Activated T-cell treated with anti-CD3 and anti-CD28 coated beads, Interleukin-2, amount 50 U/mL, for 4 hours (primary cell): ENCODE data around the gene TMEM43. TPM values are rescaled to one million over a fixed set of nuclear protein-coding genes. Genes with fewer than 3 reads are reported as not detected.

Experiments
- ATAC-seq, 2 donors: fragments of 200-7000 bp; cut with Tn5 transposase; one replicate each; pipeline ENCODE4 v1.10.0; 2021
- DNase-seq: peaks from one replicate; pipeline ENCODE4 v3.0.0-alpha.2; 2020
- H3K27me3 Mint-ChIP-seq: one replicate; pipeline ENCODE4 v1.8.0; 2021; ENCODE audit warnings: low read depth, mixed read lengths
- H3K36me3 Mint-ChIP-seq: one replicate; pipeline ENCODE4 v1.8.0; 2022; ENCODE audit warnings: mixed read lengths; ENCODE audit not compliant: insufficient read depth
- H3K4me1 Mint-ChIP-seq: one replicate; pipeline ENCODE4 v1.8.0; 2021; ENCODE audit warnings: low read depth, mixed read lengths
- H3K4me3 Mint-ChIP-seq: one replicate; pipeline ENCODE4 v1.8.0; 2021; ENCODE audit warnings: mild to moderate bottlenecking, moderate library complexity, mixed read lengths
- H3K9me3 Mint-ChIP-seq: one replicate; pipeline ENCODE4 v1.8.0; 2021; ENCODE audit warnings: mixed read lengths
- total RNA-seq, 3 donors: library from RNA; stranded (reverse); gene quantifications; one replicate each; pipeline ENCODE4 v1.2.1, GENCODE V29; 2021

The TMEM43 gene
- total RNA-seq, 3 donors from 2014 or later = 40.3 to 48.4 (median 45.1) TPM

DNA sequence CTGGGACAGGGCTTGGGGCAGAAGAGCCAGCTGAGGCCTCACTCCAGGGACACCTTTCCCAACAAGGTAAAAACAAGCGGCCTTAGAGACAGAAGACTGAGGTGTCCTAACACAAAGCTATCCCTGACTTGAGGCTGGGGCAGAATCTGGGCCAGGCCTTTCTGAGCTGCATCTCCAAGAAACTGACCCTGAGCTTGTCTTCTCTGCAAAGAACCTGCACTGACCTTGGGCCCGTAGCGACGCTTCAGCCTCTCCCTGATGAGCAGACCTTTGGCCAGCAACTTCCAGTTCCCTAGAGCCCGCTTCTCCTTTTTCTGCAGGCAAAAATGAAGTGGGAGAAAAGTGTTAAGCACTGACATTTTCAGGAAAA, 22.2 kb downstream of the TMEM43 start:
- Mint-ChIP-seq H3K36me3 (peaks cover 29% of the 10 kb centered on the region), H3K27me3 (no peaks in the 10 kb centered on the region), H3K4me3 (no peak overlapping the region), H3K4me1 (peaks cover 37% of the 10 kb centered on the region), H3K9me3 (no peaks in the 10 kb centered on the region)
- ATAC-seq = no peak
- DNase-seq = no peak

DNA sequence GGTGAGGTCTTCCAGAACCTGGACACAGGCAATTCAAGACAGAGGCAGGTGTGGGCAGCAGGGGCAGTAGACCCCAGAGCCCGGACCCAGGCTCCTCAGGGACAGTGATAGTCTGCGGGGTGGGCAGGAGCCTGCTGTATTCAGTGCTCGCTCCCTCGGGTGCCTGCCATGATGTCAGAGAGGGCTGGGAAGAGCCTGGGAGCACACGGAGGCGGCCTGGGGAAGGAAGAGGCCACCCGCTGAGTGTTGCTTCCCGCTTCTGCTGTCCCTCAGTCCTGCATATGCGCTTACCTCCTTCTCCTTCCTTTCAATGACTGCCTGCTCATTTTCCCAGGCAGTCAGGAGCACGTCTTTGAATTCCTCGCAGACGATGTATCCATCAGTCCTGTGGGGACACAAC, 22.8 kb downstream of the TMEM43 start:
- H3K27me3 Mint-ChIP-seq = no peaks in the 10 kb centered on the region
- peaks cover 32% of the 10 kb centered on the region for H3K4me1 Mint-ChIP-seq
- H3K4me3 Mint-ChIP-seq = no peak overlapping the region
- DNase-seq (no peak), ATAC-seq (no peak)
- H3K36me3 Mint-ChIP-seq = peaks cover 26% of the 10 kb centered on the region
- no peaks in the 10 kb centered on the region for H3K9me3 Mint-ChIP-seq

DNA sequence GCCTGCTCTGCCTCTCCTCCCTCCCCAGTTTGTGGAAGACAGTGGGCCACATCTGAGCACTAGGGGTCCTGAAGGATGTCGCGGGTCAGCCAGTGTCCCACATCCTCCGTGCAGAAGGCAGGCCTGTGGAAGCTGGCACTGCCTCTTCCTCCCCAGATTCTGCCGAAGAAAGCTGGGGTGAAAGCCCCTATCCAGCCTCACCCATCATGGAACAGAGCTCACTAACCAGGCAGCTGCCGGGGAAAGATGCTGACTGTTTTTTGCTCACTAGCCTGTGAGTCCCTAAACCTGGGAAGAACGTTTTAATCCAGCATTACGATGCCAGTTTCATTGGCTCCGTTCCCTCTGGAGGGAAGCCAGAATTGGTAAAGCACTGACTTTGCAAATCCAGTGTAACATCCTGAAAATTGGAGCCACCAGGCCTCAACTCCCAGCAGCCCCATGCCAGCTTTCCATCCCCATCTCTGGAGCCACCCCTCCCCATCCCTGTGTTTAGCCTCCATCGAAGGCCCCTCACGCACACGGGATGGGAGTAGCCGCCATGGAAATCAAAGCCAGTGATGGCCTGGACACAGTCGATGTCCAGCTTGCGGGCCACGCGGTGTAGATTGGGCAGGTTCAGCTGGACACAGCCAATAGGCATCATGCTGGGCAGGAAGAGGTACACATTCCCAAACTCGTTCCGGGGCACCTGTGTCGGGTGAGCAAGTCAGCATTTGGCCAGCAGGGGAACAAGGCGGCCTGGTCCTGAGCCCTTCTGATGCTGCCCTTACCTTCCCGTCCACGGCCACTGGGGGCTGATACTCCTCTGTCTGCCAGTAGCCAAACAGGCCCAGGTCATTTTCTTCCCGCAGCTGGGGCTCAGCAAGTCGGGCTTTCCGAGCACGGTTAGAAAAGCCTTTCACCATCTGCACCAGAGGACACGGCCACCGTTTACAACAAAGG, 23.5 kb downstream of the TMEM43 start:
- H3K4me1 Mint-ChIP-seq = peaks cover 25% of the 10 kb centered on the region
- H3K9me3 Mint-ChIP-seq = no peaks in the 10 kb centered on the region
- peaks cover 26% of the 10 kb centered on the region for H3K36me3 Mint-ChIP-seq
- no peak overlapping the region for H3K4me3 Mint-ChIP-seq
- no peaks in the 10 kb centered on the region for H3K27me3 Mint-ChIP-seq
- DNase-seq = no peak
- no peak for ATAC-seq

DNA sequence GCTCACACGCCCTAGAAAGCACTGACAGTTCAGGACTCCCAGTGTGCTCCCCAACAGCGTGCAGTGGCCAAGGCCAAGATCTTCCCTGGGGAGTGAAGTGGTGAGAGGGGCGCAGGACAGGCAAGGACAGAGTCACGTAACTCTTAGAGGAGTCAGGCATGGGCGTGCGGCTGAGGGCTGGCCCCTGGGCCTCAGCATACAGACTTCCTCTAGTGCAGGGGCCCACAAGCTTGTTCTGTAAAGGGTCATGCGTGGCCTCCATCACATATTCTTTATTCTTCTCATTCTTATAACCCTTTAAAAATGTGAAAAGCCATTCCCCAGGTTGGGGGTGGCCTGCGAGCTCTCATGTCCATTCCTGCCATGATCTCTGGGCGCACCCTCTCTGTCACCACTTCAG, 25.2 kb downstream of the TMEM43 start:
- H3K4me1 Mint-ChIP-seq = peaks cover 14% of the 10 kb centered on the region
- H3K36me3 Mint-ChIP-seq = peaks cover 40% of the 10 kb centered on the region
- no peaks in the 10 kb centered on the region for H3K9me3 Mint-ChIP-seq
- H3K27me3 Mint-ChIP-seq = no peaks in the 10 kb centered on the region
- ATAC-seq = no peak
- H3K4me3 Mint-ChIP-seq = no peak overlapping the region
- no peak for DNase-seq

DNA sequence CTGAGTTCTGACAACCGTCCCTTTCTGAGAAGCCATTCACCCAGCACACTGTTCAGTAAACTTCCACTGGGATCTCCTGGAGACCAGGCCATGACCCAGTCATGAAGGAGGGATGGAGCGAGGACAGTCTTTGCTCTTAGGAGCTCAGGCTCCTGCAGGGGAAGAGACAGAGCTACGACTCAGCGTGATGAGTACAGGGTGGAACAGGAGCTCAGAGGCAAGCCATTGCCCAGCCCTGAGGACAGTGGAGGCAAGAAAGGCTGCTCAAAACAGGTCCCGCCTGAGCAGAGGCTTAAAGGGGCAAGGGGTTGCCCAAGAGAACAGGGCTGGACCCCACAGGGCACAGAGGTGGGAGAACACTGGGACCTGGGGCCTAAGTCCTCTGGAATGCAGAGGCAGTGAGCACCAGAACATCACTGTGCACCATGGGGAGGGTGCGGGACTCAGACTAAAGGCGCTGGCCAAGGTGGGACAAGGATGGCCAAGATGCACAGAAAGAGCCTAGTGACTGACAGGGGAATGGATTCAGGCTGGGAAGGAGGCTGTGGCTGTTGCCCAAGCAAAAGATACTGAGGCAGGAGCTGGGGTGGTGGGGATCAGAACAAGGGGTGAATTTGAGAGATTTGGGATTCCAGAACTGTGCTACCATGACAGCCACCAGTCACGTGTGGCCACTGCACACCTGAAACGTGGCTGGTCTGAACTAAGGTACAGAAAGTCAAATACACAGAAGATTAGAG, 25.8 kb downstream of the TMEM43 start:
- Mint-ChIP-seq H3K9me3 (no peaks in the 10 kb centered on the region), H3K36me3 (peaks cover 39% of the 10 kb centered on the region), H3K4me3 (no peak overlapping the region), H3K27me3 (no peaks in the 10 kb centered on the region), H3K4me1 (peaks cover 10% of the 10 kb centered on the region)
- no peak for DNase-seq
- ATAC-seq = no peak

DNA sequence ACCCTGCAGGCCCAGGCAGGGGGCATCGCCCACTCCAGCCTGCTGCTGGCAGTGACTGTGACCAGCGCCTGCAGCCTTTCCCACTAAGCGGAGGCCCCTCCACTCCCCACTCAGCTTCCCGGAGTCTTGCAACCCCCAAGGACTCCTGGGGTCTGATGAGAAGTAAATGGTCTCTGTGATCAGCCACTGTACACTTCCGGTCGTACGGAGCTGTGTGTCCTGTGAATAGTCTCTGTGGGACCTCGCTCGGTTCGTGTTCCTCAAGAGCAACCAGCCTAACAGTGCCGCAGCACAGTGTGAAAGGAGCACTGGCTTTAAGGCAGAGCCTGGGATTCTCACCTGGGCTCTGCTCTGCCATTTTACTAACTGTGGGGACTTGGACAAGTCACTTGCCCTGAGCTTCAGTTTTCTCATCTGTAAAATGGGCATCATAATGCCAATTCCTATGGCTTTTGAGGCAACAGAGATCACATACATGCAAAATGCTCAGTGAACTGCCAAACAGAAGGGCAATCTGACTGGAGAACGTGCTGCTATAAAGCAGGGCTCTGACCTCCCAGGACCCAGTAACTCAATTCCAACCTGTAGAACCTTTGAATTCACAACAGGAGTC, 26.7 kb downstream of the TMEM43 start:
- no peak for ATAC-seq
- Mint-ChIP-seq H3K4me3 (no peak overlapping the region), H3K9me3 (no peaks in the 10 kb centered on the region), H3K4me1 (peaks cover 13% of the 10 kb centered on the region), H3K27me3 (no peaks in the 10 kb centered on the region), H3K36me3 (peaks cover 39% of the 10 kb centered on the region)
- DNase-seq = no peak

DNA sequence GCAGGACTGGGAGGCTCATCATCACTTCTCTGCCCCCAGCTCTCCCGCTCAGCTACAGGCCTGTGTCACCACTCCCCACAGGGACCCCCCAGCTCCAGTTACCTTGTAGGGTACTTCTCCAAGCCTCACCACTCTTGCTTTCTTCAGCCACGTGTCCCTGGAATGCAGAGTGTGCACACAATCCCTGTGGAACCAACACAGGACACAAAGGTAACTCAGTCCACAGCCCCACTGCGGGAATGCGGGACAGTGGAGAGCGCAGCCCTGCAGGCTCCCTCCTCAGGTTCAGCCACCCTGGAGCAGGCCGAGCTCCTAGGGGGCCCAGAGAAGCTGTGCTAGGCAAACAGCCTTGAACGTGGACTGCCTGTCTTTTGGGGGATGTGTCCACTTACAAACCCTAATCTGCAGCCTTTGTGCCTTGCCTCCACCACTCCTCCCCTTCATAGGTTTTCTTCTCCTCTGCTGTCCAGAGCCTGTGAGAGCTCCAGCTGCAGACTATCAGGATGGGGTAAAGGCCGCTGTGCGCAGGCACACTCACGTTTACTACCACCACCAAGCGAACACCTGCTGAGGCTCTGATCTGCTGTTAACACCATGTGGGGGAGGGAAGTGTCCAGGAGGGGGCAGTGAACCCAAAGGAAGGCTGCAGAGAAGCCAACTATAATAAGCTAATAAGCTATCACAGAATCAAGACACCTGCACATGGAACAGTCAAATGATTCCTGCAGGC, 27.5 kb downstream of the TMEM43 start:
- Mint-ChIP-seq H3K4me3 (no peak overlapping the region), H3K36me3 (peaks cover 34% of the 10 kb centered on the region), H3K9me3 (no peaks in the 10 kb centered on the region), H3K4me1 (peaks cover 15% of the 10 kb centered on the region), H3K27me3 (no peaks in the 10 kb centered on the region)
- DNase-seq (no peak), ATAC-seq (no peak)

DNA sequence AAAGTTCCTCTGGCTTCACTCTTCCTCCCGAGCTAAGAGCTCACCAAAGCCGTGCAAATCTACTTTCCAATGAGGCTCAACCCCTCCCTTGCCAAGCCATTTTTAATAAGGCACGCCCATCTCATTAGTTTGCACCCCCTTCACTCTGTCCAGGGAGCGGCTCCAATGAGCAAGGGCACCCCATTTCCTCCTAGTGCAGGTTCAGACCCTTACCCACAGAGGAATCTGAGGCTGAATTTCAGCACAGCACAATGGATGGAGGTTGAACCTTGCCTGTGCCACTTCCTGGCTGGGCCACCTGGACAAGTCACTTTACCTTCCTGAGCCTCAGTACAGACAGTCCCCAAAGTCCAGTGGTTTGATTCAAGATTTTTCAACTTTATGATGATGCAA, 28.1 kb downstream of the TMEM43 start:
- Mint-ChIP-seq H3K4me3 (no peak overlapping the region), H3K4me1 (peaks cover 15% of the 10 kb centered on the region), H3K27me3 (no peaks in the 10 kb centered on the region), H3K9me3 (no peaks in the 10 kb centered on the region), H3K36me3 (peaks cover 35% of the 10 kb centered on the region)
- ATAC-seq (no peak), DNase-seq (no peak)

DNA sequence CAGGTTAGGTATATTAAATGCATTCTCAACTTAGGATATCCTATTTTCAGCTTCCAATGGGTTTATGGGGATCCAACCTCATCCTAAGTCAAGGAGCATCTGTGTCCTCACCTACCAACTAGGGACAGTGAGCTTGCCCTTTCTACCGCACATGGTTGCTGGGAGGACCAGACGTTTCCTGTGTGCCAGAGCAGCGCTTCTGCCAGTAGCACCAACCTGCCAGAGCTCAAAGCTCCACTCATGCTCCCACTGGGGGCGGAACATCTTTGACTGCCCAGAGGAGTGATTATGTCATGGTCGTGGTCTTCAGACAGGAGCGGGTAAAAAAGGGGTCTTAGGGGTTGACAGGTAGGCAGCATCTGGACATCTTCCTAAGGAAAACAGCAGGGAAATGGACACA, 28.8 kb downstream of the TMEM43 start:
- peaks cover 40% of the 10 kb centered on the region for H3K36me3 Mint-ChIP-seq

DNA sequence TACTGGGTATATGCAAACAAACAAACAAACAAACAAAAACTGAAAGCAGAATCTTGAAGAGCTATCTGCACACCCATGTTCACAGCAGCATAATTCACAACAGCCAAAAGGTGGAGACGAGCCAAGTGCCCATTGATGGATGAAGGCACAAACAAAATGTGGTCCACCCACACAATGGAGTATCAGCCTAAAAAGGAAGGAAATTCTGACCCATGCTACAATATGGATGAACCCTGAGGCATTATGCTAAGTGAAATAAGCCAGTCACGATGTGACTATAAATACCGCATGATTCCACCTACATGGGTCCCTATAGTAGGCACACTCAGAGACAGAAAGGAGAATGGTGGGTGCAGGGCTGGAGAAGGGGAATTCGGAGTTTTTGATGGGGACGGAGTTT, 29.4 kb downstream of the TMEM43 start:
- H3K4me1 Mint-ChIP-seq = peaks cover 15% of the 10 kb centered on the region
- peaks cover 46% of the 10 kb centered on the region for H3K36me3 Mint-ChIP-seq
- H3K9me3 Mint-ChIP-seq = no peaks in the 10 kb centered on the region
- no peak for ATAC-seq
- H3K4me3 Mint-ChIP-seq = no peak overlapping the region
- DNase-seq = no peak
- H3K27me3 Mint-ChIP-seq = no peaks in the 10 kb centered on the region

More for the DNA sequence above, 28.8 kb downstream of the TMEM43 start:
- H3K27me3 Mint-ChIP-seq = no peaks in the 10 kb centered on the region
- H3K9me3 Mint-ChIP-seq = no peaks in the 10 kb centered on the region
- peaks cover 15% of the 10 kb centered on the region for H3K4me1 Mint-ChIP-seq
- no peak overlapping the region for H3K4me3 Mint-ChIP-seq
- DNase-seq (no peak), ATAC-seq (no peak)

DNA sequence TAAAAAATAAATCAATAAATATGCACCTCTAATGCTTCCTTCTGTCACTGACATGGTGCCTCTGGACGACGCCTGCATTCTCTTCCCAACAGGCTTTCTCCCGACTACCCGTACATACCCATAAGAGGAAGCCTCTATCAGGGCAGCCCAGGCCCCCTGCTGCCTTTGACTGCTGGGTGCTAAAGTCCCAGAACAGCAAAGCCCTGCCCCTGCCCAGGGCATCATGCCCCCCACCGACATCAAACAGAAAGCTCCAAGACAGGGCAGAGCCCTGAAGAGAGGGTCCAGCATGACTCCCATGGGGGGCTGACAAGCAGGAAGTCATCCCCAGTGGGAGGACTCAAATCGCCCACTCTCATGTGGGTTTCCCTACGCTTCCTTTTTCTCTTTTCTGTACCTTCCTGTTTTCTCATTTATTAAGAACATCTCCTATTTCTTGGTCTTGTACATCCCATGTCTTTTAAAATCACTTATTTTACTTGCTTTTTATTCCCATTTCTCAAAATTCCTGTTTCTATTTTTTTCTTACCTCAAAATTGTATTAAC, 30.1 kb downstream of the TMEM43 start:
- no peak for ATAC-seq
- no peak for DNase-seq
- peaks cover 49% of the 10 kb centered on the region for H3K36me3 Mint-ChIP-seq
- no peak overlapping the region for H3K4me3 Mint-ChIP-seq
- H3K4me1 Mint-ChIP-seq = peaks cover 15% of the 10 kb centered on the region
- no peaks in the 10 kb centered on the region for H3K27me3 Mint-ChIP-seq
- no peaks in the 10 kb centered on the region for H3K9me3 Mint-ChIP-seq

DNA sequence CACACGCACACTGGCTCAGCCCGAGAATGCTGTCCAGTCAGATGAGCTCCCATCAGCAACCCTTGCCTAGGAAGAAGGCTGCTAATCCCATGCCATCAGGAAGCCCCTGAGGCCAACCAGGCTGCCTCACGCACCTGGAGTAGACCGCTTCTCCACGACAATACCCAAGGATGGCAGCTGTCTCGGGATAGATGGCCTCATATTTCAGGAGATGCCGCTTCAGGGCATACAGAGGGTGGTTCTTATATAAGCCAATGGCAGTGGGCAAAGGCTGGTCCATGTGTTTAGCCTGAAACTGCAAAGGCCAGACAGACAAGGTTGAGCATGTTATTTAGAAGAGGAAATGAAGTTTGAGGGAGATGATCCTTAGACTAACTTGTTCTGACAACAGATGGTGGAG, 31.3 kb downstream of the TMEM43 start:
- H3K9me3 Mint-ChIP-seq = peaks cover 4% of the 10 kb centered on the region
- no peak overlapping the region for H3K4me3 Mint-ChIP-seq
- ATAC-seq = no peak
- no peak for DNase-seq
- peaks cover 58% of the 10 kb centered on the region for H3K36me3 Mint-ChIP-seq
- H3K27me3 Mint-ChIP-seq = no peaks in the 10 kb centered on the region
- H3K4me1 Mint-ChIP-seq = peaks cover 15% of the 10 kb centered on the region

DNA sequence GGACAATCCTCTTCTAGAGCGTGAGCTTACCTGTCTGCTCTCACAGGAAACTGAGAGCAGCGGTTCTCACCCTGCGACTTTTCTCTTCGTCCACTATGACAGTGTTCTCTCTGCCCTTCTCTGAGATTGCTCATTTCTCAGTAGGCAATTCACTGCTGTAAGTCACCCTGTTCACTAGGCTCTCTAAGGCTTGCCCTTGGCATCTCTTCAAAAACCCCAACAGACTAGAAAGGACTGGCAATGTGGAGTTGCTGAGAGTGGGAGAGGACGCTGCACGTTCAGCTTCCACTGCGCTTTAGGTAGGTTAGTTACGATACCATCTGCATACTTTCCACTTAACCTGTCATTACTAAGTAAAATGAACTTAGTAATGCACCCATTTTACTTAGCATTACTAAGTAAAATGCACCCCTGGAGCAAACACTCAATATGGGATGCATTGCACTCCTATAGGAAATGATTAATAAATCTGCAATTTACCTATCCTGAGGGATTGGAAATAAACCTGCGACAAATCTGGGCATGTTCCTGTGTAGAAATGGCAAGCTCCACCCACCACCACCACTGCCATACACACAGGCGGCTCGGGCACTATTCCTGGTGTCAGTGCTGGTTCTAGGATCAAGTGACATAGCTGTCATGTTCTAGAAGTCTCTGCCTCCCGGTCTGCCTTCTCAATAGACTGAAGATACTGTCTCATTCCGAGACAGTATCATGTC, 32.1 kb downstream of the TMEM43 start:
- H3K36me3 Mint-ChIP-seq = peaks cover 66% of the 10 kb centered on the region
- H3K9me3 Mint-ChIP-seq = peaks cover 10% of the 10 kb centered on the region
- DNase-seq (no peak), ATAC-seq (no peak)
- H3K4me3 Mint-ChIP-seq = no peak overlapping the region
- peaks cover 15% of the 10 kb centered on the region for H3K4me1 Mint-ChIP-seq
- H3K27me3 Mint-ChIP-seq = no peaks in the 10 kb centered on the region
